GDM1 (cell line): ENCODE measurements around the gene ZNF772.
"Not testable (repeated sequence)": the region's sequence is repeated elsewhere in the genome, so short reads cannot be mapped to it uniquely, and the experiment has no call there.

Source experiments
- DNase-seq: peaks from one replicate; lab custom pipeline; 2025; lab: John Stamatoyannopoulos, UW

The ZNF772 gene

GRCh38 chr19:57477191-57478008 lies at the start of gene ZNF772:
Gene ZNF772 (minus strand): TSS chr19:57477566. CDS start chr19:57477309, 257 bp downstream.
- DNase-seq: peak; percentile 71

- not testable (repeated sequence) for DNase-seq
Measured at GRCh38 chr19:57518021-57518420, 40.7 kb upstream of the ZNF772 start.

DNA sequence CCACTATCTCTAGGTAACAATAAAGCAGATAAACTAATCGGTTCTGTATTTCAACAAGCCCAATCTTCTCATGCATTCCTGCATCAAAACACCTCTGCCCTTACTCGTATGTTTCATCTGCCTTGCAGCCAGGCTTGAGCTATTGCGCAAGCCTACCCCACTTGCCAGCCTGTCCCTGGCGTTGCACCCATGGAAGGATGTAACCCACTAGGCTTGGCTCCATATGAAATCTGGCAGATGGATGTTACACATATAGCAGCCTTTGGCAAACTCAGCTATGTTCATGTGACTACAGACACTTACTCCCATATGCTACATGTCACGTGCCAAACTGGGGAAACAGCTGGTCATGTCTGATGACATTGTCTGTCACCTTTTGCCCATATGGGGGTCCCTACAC lies 37.9 kb upstream of the ZNF772 start:
- no peak for DNase-seq

- DNase-seq: no peak
Measured at GRCh38 chr19:57512845-57513244, 35.5 kb upstream of the ZNF772 start.

- no peak for DNase-seq
Measured at GRCh38 chr19:57511484-57511883, 34.1 kb upstream of the ZNF772 start.

DNA sequence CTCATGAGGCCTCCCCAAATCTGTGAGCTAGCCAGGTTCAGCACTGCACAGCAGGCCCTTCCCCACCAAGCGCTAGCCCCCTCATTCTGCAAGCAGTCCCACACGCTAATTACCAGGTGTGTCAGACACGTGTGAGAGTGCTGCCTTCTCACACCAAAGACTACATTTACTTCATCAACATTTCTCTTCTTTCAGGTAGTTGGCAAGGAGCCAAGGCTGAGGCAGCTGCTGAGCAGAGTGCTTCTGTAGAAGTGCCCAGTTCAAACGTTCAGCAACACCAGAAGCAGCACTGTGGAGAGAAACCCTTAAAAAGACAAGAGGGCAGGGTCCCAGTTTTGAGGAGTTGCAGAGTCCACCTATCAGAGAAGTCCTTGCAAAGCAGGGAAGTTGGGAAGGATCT lies 28.8 kb upstream of the ZNF772 start:
- DNase-seq: no peak

GRCh38 chr19:57500400-57500799 lies 23.0 kb upstream of the ZNF772 start:
- DNase-seq: not testable (repeated sequence)

DNA sequence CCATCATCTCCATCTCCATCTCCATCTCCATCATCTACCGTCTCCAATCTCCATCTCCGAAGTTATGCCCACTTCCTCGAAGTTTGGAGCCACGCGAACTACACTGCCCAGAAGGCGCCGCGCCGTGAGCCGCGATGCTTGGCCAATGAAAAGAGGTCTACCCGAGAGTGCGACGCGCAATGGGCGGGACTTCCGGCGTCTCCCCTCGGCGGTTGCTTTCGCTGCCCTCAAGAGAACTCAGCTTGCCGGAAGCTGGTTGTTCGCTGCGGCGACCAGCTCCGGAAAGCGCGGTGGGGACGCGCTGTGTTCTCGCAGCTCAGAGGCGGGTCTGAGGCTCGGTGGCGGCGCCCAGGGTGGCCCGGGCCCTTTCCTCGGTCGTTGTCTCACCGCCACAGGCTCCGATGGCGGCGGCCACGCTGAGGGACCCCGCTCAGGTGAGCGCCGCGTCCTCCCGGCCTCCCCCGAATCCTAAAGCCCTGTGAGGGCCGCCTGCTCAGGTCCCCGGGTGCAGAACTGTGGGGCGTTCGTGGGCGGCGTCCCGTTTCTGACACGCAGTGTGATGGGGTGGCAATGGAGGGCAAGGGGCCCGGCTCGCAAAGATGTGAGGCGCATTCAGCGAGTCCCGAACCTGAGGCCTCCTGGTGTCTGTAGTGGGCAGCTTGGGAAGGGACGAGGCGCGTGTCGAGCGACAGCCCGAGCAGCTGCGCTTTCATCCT lies 22.5 kb upstream of the ZNF772 start, which contains the start of gene ZNF773:
TSS of gene ZNF773 (plus strand) at position 259 of the 716 bp plus-strand sequence. CDS start at position 402, 143 bp downstream.
- DNase-seq: peak; percentile 94

DNA sequence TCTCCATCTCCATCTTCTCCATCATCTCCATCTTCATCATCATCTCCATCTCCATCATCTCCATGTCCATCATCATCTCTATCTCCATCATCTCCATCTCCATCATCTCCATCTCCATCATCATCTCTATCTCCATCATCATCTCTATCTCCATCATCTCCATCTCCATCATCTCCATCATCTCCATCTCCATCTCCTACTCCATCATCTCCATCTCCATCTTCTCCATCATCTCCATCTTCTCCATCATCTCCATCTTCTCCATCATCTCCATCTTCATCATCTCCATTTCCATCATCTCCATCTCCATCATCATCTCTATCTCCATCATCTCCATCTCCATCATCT lies 21.9 kb upstream of the ZNF772 start:
- not testable (repeated sequence) for DNase-seq

GRCh38 chr19:57488299-57488644 lies 10.9 kb upstream of the ZNF772 start:
- DNase-seq: not testable (repeated sequence)

- peak; percentile 59 for DNase-seq
Measured at GRCh38 chr19:57487477-57488298, 10.3 kb upstream of the ZNF772 start, which contains the start of gene ZNF419. Gene ZNF419 (plus strand): TSS chr19:57487750. CDS start chr19:57487951, 201 bp downstream.

GRCh38 chr19:57473646-57474045 lies 3.7 kb downstream of the ZNF772 start:
- no peak for DNase-seq

DNA sequence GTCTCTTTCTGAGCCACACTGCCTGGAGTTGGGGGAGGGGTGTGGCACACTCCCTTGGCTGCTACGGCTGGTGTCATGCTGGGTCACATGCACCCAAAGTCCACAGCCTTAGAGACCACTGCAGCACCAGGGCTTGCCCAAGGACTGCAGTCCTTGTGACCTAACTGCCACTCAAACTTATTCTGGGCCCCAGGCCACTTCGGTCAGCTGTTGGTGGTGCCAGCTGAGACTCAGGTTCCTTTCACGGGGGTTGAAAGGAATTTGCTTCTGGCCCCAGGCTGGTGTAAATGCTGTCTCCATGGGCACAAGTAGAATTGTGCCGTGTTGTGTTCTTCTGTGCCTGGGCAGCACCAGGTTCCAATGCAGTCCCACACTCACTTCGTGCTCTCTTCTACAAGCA lies 10.9 kb downstream of the ZNF772 start:
- no peak for DNase-seq

DNA sequence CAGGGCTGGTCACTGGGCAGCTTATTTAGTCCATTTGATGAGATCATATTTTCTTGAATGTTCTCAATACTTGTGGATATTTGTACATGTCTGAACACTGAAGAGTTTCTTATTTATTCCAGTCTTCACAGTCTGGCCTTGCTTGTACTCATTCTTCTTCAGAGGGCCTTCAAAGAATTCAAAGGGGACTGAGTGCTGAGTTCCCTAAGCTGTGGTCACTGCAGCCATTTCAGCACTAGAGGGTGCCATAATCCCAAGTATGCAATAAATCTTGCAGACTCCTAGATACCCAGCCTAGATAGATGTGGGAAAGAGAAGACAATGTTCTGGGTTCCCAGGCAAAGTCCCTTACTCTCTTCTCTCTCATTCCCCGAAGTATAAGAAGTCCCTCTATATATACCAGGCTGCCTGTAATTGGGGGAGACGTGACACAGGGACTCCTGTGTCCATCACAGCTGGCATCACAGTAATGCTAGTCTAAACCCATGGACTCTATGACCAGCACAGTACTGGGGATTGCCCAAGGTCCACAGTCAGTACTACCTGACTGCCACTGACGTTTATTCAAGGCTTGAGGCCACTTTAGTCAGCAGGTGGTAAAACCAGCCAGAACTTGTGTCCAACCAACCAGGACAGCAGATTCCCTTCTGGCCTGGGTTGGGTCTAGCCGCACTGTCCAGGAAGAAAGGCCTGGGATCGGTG lies 11.5 kb downstream of the ZNF772 start:
- peak; percentile 40 for DNase-seq

DNA sequence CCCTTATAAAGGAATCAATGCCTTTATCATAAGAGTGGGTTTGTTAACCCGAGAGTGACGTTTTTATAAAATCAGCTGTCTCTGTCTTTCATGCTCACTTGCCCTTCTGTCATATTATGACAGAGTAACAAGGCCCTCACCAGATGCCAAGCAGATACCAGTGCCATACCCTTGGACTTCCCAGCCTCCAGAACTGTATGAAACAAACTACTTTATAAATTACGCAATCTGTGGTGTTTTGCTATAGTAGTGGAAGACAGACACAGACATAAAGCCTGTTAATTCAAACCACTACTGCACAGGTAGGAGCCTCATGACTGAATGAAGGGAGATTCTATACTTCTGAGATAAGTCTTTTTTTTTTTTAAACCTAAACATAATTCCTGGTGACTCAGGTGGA lies 25.1 kb downstream of the ZNF772 start:
- DNase-seq: no peak

DNA sequence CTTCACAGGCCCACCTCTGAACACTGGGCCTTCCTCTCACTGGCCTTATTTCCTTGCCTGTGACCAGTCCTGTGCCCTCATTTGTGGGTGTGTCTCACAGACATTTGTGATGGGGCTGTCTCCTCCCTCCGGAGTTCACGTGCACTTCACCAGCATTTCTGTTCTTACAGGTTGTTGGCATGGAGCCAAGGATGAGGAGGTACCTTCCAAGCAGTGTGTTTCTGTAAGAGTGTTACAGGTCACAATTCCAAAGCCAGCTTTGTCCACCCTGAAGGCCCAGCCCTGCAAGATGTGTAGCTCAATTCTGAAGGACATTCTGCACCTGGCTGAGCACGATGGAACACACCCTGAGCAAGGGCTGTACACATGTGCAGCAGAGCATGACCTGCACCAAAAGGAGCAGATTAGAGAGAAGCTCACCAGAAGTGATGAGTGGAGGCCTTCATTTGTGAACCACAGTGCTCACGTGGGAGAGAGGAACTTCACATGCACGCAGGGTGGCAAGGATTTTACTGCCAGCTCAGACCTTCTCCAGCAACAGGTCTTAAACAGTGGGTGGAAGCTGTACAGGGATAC lies 34.2 kb downstream of the ZNF772 start:
- no peak for DNase-seq

- no peak for DNase-seq
Measured at GRCh38 chr19:57441979-57442752, 35.2 kb downstream of the ZNF772 start.

GRCh38 chr19:57438925-57439324 lies 38.4 kb downstream of the ZNF772 start:
- no peak for DNase-seq

DNA sequence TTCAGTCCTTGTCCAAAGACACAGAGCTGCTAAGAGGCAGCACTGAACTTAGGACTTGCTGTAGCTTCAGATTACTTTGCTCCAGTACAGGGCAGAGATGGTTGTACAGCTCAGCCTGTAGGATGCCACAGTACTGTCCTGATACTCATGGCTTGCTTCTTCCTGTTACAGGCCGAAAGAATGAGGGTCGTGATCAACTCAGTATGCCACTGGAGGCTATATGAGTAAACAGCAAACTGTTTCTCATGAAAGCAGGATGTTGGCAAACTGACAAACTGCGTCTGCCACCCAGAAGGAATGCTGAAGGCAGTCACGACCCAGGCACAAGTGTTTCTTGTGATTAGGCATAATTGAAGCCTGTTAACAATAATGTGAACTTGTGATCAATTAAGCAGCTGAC lies 39.4 kb downstream of the ZNF772 start:
- DNase-seq: no peak

GRCh38 chr19:57436417-57436816 lies 40.9 kb downstream of the ZNF772 start:
- DNase-seq: no peak
